Glomerular visceral epithelial cell (primary cell): ENCODE data around the gene EDRF1.
A peak's percentile ranks its signal among the peaks of the same experiment; 100 is the strongest.
"Not testable (repeated sequence)": the region's sequence is repeated elsewhere in the genome, so short reads cannot be mapped to it uniquely, and the experiment has no call there.

Experiments
- DNase-seq: peaks from one replicate; pipeline ENCODE4 v3.0.0-alpha.2; 2016; ENCODE audit errors: extremely low spot score

EDRF1 gene

GRCh38 chr10:125708971-125709503, 10.5 kb upstream of the EDRF1 start:
- DNase-seq: no peak

- DNase-seq: no peak
Measured at GRCh38 chr10:125709553-125710474, 9.7 kb upstream of the EDRF1 start.

- DNase-seq: no peak
Measured at GRCh38 chr10:125711110-125711750, 8.3 kb upstream of the EDRF1 start.

GRCh38 chr10:125714728-125715127, 4.8 kb upstream of the EDRF1 start:
- not testable (repeated sequence) for DNase-seq

- DNase-seq: peak; percentile 6
Measured at GRCh38 chr10:125720002-125720382, 483 bp downstream of the EDRF1 start.

- DNase-seq: no peak
Measured at GRCh38 chr10:125721035-125721434, 1.5 kb downstream of the EDRF1 start.

GRCh38 chr10:125722811-125723210, 3.3 kb downstream of the EDRF1 start:
- no peak for DNase-seq

- DNase-seq: no peak
Measured at GRCh38 chr10:125726914-125727313, 7.4 kb downstream of the EDRF1 start.

GRCh38 chr10:125727436-125727835, 7.9 kb downstream of the EDRF1 start:
- no peak for DNase-seq

- no peak for DNase-seq
Measured at GRCh38 chr10:125734148-125734547, 14.6 kb downstream of the EDRF1 start.

GRCh38 chr10:125734823-125735222, 15.3 kb downstream of the EDRF1 start:
- DNase-seq: no peak

GRCh38 chr10:125738206-125738605, 18.7 kb downstream of the EDRF1 start:
- DNase-seq: no peak

- no peak for DNase-seq
Measured at GRCh38 chr10:125739994-125740679, 20.6 kb downstream of the EDRF1 start.

- DNase-seq: peak; percentile 17
Measured at GRCh38 chr10:125742465-125742864, 23.0 kb downstream of the EDRF1 start.

- no peak for DNase-seq
Measured at GRCh38 chr10:125744909-125745308, 25.4 kb downstream of the EDRF1 start.

- no peak for DNase-seq
Measured at GRCh38 chr10:125747417-125747816, 27.9 kb downstream of the EDRF1 start.

- DNase-seq: no peak
Measured at GRCh38 chr10:125756196-125756595, 36.7 kb downstream of the EDRF1 start.

GRCh38 chr10:125756853-125757487, 37.5 kb downstream of the EDRF1 start:
- DNase-seq: no peak

- no peak for DNase-seq
Measured at GRCh38 chr10:125757742-125758141, 38.2 kb downstream of the EDRF1 start.

GRCh38 chr10:125761961-125762360, 42.5 kb downstream of the EDRF1 start:
- DNase-seq: no peak

- no peak for DNase-seq
Measured at GRCh38 chr10:125762692-125763648, 43.5 kb downstream of the EDRF1 start.
